Astrocyte (in vitro differentiated cells and primary cell): ENCODE measurements around the gene TDRD1. TPM values are rescaled to one million over a fixed set of nuclear protein-coding genes. Genes with fewer than 3 reads are reported as not detected.

ENCODE experiments used
- DNase-seq: peaks from one replicate; pipeline ENCODE4 v3.0.0-alpha.2; 2010; ENCODE audit warnings: low read depth
- FAIRE-seq: peaks from 2 replicates; lab custom pipeline; 2011; peaks lifted over from hg19 to GRCh38; lab: Jason Lieb, UNC
- H2AFZ ChIP-seq: 2 replicates; pipeline ENCODE4 v1.6.0; 2012; ENCODE audit warnings: low read depth, low read length, inconsistent platforms
- H3K27ac ChIP-seq: 2 replicates; pipeline ENCODE4 v1.5.1; 2011; ENCODE audit warnings: low read depth, low read length, inconsistent platforms
- H3K27me3 ChIP-seq: 2 replicates; pipeline ENCODE4 v1.6.0; 2011; ENCODE audit warnings: low read length, inconsistent platforms; ENCODE audit not compliant: insufficient read depth
- H3K36me3 ChIP-seq: 2 replicates; pipeline ENCODE4 v1.5.1; 2011; ENCODE audit warnings: low read length, inconsistent platforms; ENCODE audit not compliant: insufficient read depth
- H3K4me1 ChIP-seq: 2 replicates; pipeline ENCODE4 v1.5.1; 2011; ENCODE audit warnings: low read length, inconsistent platforms; ENCODE audit not compliant: insufficient read depth
- H3K4me2 ChIP-seq: 2 replicates; pipeline ENCODE4 v1.6.0; 2012; ENCODE audit warnings: low read length, inconsistent platforms
- H3K4me3 ChIP-seq: 2 replicates; pipeline ENCODE4 v1.5.1; 2011; ENCODE audit warnings: low read depth, mild to moderate bottlenecking, low read length, inconsistent platforms; ENCODE audit not compliant: insufficient read depth
- H3K79me2 ChIP-seq: 2 replicates; pipeline ENCODE4 v1.6.0; 2012; ENCODE audit warnings: mild to moderate bottlenecking, low read length, inconsistent platforms; ENCODE audit not compliant: insufficient read depth
- H3K9ac ChIP-seq: 2 replicates; pipeline ENCODE4 v1.6.0; 2012; ENCODE audit warnings: mild to moderate bottlenecking, low read length, inconsistent platforms
- H3K9me3 ChIP-seq: 2 replicates; pipeline ENCODE4 v1.5.1; 2012; ENCODE audit warnings: low read depth, mild to moderate bottlenecking, low read length, inconsistent platforms; ENCODE audit not compliant: insufficient read depth
- H4K20me1 ChIP-seq: 2 replicates; pipeline ENCODE4 v1.6.0; 2012; ENCODE audit warnings: low read length, inconsistent platforms; ENCODE audit not compliant: insufficient read depth
- H3K27ac Mint-ChIP-seq: one replicate; pipeline ENCODE4 v1.8.0; 2021; ENCODE audit warnings: mild to moderate bottlenecking, mixed read lengths; ENCODE audit not compliant: unreplicated experiment
- H3K27me3 Mint-ChIP-seq: one replicate; pipeline ENCODE4 v1.8.0; 2021; ENCODE audit warnings: low read depth, mixed read lengths; ENCODE audit not compliant: unreplicated experiment
- H3K36me3 Mint-ChIP-seq: one replicate; pipeline ENCODE4 v1.8.0; 2021; ENCODE audit warnings: low read depth, mixed read lengths; ENCODE audit not compliant: unreplicated experiment
- H3K4me1 Mint-ChIP-seq: one replicate; pipeline ENCODE4 v1.8.0; 2021; ENCODE audit warnings: low read depth, mixed read lengths; ENCODE audit not compliant: unreplicated experiment
- H3K4me3 Mint-ChIP-seq: one replicate; pipeline ENCODE4 v1.8.0; 2021; ENCODE audit warnings: mild to moderate bottlenecking, moderate library complexity, mixed read lengths; ENCODE audit not compliant: unreplicated experiment
- H3K9me3 Mint-ChIP-seq: one replicate; pipeline ENCODE4 v1.8.0; 2021; ENCODE audit warnings: mild to moderate bottlenecking, mixed read lengths; ENCODE audit not compliant: unreplicated experiment
- EZH2 ChIP-seq: IDR thresholded peaks from 2 replicates; pipeline ENCODE4 v1.6.1; 2012; ENCODE audit warnings: mild to moderate bottlenecking, low read length, inconsistent platforms; ENCODE audit not compliant: insufficient read depth
- total RNA-seq: library from RNA; stranded (reverse); gene quantifications from 2 replicates; pipeline ENCODE4 v1.2.1, GENCODE V29; 2021
- TF ChIP-seq, protein P1 (sequence below): IDR thresholded peaks from 2 replicates; pipeline ENCODE4 v1.5.1; 2011; ENCODE audit warnings: low read depth, mild to moderate bottlenecking, inconsistent platforms, low read length, moderate library complexity; ENCODE audit not compliant: insufficient read depth

TDRD1 gene
- total RNA-seq, 1 donor from 2014 or later, result not detected

DNA sequence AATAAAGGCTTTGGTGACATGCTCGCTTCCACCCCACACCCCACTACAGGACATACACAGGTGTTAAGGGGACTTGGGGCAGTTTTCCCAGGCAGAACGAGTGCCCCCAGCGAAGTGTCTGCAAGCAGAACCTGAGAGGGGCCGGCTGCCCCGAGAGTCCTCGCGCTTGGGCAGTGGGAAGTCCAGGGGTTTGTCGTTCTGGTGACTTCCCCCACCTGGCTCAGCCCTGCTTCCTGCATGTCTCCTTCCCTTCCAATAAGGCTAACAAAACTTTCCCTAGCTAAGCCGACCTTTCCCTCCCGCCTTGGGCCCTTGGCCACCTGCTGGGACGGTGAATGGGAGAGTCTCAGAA lies 60.8 kb downstream of the TDRD1 start:
- no peak overlapping the region for H3K27ac Mint-ChIP-seq
- H3K79me2 ChIP-seq, result no peaks in the 10 kb centered on the region
- no peaks in the 10 kb centered on the region for H3K4me1 ChIP-seq
- no peaks in the 10 kb centered on the region for H3K36me3 Mint-ChIP-seq
- no peak overlapping the region for H3K9ac ChIP-seq
- H3K4me3 Mint-ChIP-seq, result peak overlapping the region; percentile 21
- no peaks in the 10 kb centered on the region for H3K9me3 Mint-ChIP-seq
- peaks cover 2% of the 10 kb centered on the region for H3K4me1 Mint-ChIP-seq
- no peak for DNase-seq
- H3K4me3 ChIP-seq, result no peak overlapping the region
- no peaks in the 10 kb centered on the region for H3K36me3 ChIP-seq
- no peaks in the 10 kb centered on the region for H4K20me1 ChIP-seq
- no peak overlapping the region for H3K27ac ChIP-seq
- no peaks in the 10 kb centered on the region for H3K9me3 ChIP-seq
- no peak for FAIRE-seq
- H3K27me3 Mint-ChIP-seq, result peaks cover 70% of the 10 kb centered on the region
- H3K4me2 ChIP-seq, result peak overlapping the region; percentile 50
- H2AFZ ChIP-seq, result no peak overlapping the region
- H3K27me3 ChIP-seq, result peaks cover 80% of the 10 kb centered on the region
- TF ChIP-seq, protein P1, sequence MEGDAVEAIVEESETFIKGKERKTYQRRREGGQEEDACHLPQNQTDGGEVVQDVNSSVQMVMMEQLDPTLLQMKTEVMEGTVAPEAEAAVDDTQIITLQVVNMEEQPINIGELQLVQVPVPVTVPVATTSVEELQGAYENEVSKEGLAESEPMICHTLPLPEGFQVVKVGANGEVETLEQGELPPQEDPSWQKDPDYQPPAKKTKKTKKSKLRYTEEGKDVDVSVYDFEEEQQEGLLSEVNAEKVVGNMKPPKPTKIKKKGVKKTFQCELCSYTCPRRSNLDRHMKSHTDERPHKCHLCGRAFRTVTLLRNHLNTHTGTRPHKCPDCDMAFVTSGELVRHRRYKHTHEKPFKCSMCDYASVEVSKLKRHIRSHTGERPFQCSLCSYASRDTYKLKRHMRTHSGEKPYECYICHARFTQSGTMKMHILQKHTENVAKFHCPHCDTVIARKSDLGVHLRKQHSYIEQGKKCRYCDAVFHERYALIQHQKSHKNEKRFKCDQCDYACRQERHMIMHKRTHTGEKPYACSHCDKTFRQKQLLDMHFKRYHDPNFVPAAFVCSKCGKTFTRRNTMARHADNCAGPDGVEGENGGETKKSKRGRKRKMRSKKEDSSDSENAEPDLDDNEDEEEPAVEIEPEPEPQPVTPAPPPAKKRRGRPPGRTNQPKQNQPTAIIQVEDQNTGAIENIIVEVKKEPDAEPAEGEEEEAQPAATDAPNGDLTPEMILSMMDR, result no peak
- no peak for TF ChIP-seq EZH2

DNA sequence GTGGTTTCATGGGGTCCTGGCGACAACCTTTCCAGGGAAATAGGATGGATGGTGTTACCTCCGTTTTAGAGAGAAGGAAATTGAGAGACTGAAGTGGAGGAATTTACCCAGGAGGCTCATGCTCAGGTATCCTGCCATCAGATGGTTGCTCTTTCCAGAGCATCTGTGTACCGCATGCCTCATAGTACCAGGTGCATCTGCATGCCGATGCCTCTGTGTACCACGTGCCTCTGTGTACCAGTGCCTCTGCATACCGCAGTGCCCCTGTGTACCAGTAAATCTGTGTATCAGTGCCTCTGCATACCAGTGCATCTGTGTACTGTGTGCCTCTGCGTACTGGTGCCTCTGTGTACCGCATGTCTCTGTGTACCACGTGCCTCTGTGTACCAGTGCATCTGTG lies 63.1 kb downstream of the TDRD1 start:
- Histone ChIP-seq H4K20me1 (no peaks in the 10 kb centered on the region), H3K27me3 (peaks cover 73% of the 10 kb centered on the region), H3K4me2 (no peak overlapping the region), H3K9ac (no peak overlapping the region), H2AFZ (no peak overlapping the region), H3K4me3 (no peak overlapping the region), H3K27ac (no peak overlapping the region), H3K4me1 (no peaks in the 10 kb centered on the region), H3K36me3 (no peaks in the 10 kb centered on the region), H3K79me2 (no peaks in the 10 kb centered on the region), H3K9me3 (no peaks in the 10 kb centered on the region)
- TF ChIP-seq, protein P1, result no peak
- Mint-ChIP-seq H3K27ac (no peak overlapping the region), H3K36me3 (no peaks in the 10 kb centered on the region), H3K9me3 (no peaks in the 10 kb centered on the region), H3K4me1 (peaks cover 14% of the 10 kb centered on the region), H3K4me3 (no peak overlapping the region), H3K27me3 (peaks cover 57% of the 10 kb centered on the region)
- DNase-seq, result no peak
- no peak for FAIRE-seq

DNA sequence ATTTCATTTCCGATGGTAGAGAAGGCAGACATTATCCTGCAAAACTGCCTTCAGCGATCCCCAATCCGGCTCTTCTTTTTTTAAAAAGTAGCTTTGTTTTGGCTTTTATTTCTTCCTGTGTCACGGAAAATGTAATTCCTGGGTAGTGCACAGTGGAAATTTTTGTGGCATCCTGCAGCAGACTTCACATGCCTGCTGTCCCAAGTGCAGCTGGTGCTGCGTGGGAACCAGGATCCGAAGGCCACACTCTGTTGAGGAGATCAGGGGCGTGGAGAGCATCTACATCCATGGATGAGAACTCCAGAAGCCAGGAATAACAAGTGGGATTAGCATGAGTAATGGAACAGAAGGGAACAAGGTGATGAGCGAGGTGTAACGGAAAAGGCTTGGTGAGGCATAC lies 64.5 kb downstream of the TDRD1 start:
- Mint-ChIP-seq H3K27me3 (peaks cover 49% of the 10 kb centered on the region), H3K4me1 (peaks cover 14% of the 10 kb centered on the region), H3K9me3 (no peaks in the 10 kb centered on the region), H3K4me3 (no peak overlapping the region), H3K36me3 (no peaks in the 10 kb centered on the region), H3K27ac (no peak overlapping the region)
- no peaks in the 10 kb centered on the region for H3K4me1 ChIP-seq
- no peaks in the 10 kb centered on the region for H4K20me1 ChIP-seq
- H3K27me3 ChIP-seq, result peaks cover 64% of the 10 kb centered on the region
- no peak for DNase-seq
- no peak overlapping the region for H3K4me2 ChIP-seq
- no peaks in the 10 kb centered on the region for H3K9me3 ChIP-seq
- H3K9ac ChIP-seq, result no peak overlapping the region
- no peaks in the 10 kb centered on the region for H3K36me3 ChIP-seq
- TF ChIP-seq, protein P1, result no peak
- TF ChIP-seq EZH2, result no peak
- no peak overlapping the region for H2AFZ ChIP-seq
- no peak overlapping the region for H3K27ac ChIP-seq
- no peak overlapping the region for H3K4me3 ChIP-seq
- FAIRE-seq, result no peak
- H3K79me2 ChIP-seq, result no peaks in the 10 kb centered on the region
